Esophagus squamous epithelium (tissue), 5 donors: ENCODE data around the gene SLC38A9. TPM values are rescaled to one million over a fixed set of nuclear protein-coding genes. Genes with fewer than 3 reads are reported as not detected.
"Not testable (repeated sequence)": the region's sequence is repeated elsewhere in the genome, so short reads cannot be mapped to it uniquely, and the experiment has no call there.

ENCODE experiments used
- DNase-seq: peaks from one replicate; lab custom pipeline; 2025; lab: John Stamatoyannopoulos, UW
- H3K27ac ChIP-seq, 4 donors: fragments of 200-600 bp; sonication (generic); one replicate each; pipeline ENCODE4 v1.5.1; 2016 to 2019; ENCODE audit warnings: mild to moderate bottlenecking in 1 of 4
- H3K27me3 ChIP-seq, 4 donors: fragments of 200-600 bp; sonication (generic); 1 replicate in 3 of 4; 2 replicates in 1 of 4; pipeline versions ENCODE4 v1.5.1 to v1.6.0; 2017 to 2021; ENCODE audit warnings: antibody characterized with exemption in 1 of 4
- H3K36me3 ChIP-seq, 3 donors: fragments of 200-600 bp; sonication (generic); one replicate each; pipeline ENCODE4 v1.5.1; 2016 to 2019
- H3K4me1 ChIP-seq, 3 donors: fragments of 200-600 bp; sonication (generic); one replicate each; pipeline ENCODE4 v1.5.1; 2017 to 2019
- H3K4me3 ChIP-seq, 4 donors: fragments of 200-600 bp; sonication (generic); 1 replicate in 3 of 4; 2 replicates in 1 of 4; pipeline ENCODE4 v1.5.1; 2016 to 2019; ENCODE audit warnings: mild to moderate bottlenecking in 2 of 4, moderate library complexity in 1 of 4
- H3K9me3 ChIP-seq, 3 donors: fragments of 200-600 bp; sonication (generic); one replicate each; pipeline ENCODE4 v1.5.1; 2016 to 2019
- POLR2A ChIP-seq, 4 donors: fragments of 450-650 bp; IDR thresholded peaks; one replicate each; pipeline ENCODE4 v1.6.1; 2017; ENCODE audit warnings: antibody characterized with exemption in 4 of 4, mild to moderate bottlenecking in 4 of 4, moderate library complexity in 3 of 4
- WGBS, 2 donors: methylation state at CpG; one replicate each; pipeline ENCODE4 v1.1.5; 2018; 5-methylcytosine and 5-hydroxymethylcytosine counted together
- intact Hi-C: fragments of 100-400 bp; cut with DNase I; formaldehyde crosslinking; loops from one replicate; pipeline ENCODE4 v1.15.0; 2022
- total RNA-seq, 4 donors: library from RNA; depleted of rRNA; stranded (reverse); fragments of >200 nt; gene quantifications; one replicate each; pipeline ENCODE4 v1.1.0, GENCODE V29; 2016
- TF ChIP-seq, protein P1 (sequence below), 6 experiments: fragments of 450-650 bp in 4 of 6; fragments of 200-600 bp in 2 of 6; sonication (generic) in 2 of 6; IDR thresholded peaks; one replicate each; pipeline ENCODE4 v1.5.1; 2016 to 2019; ENCODE audit warnings: antibody characterized with exemption in 6 of 6, mild to moderate bottlenecking in 4 of 6, moderate library complexity in 4 of 6
- donor health status: DM: yes; HTN: yes; CAD: no.

Gene SLC38A9, protein sequence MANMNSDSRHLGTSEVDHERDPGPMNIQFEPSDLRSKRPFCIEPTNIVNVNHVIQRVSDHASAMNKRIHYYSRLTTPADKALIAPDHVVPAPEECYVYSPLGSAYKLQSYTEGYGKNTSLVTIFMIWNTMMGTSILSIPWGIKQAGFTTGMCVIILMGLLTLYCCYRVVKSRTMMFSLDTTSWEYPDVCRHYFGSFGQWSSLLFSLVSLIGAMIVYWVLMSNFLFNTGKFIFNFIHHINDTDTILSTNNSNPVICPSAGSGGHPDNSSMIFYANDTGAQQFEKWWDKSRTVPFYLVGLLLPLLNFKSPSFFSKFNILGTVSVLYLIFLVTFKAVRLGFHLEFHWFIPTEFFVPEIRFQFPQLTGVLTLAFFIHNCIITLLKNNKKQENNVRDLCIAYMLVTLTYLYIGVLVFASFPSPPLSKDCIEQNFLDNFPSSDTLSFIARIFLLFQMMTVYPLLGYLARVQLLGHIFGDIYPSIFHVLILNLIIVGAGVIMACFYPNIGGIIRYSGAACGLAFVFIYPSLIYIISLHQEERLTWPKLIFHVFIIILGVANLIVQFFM
- total RNA-seq: 10 to 100 TPM; 16.0 to 29.8 (median 23.3) TPM

DNA sequence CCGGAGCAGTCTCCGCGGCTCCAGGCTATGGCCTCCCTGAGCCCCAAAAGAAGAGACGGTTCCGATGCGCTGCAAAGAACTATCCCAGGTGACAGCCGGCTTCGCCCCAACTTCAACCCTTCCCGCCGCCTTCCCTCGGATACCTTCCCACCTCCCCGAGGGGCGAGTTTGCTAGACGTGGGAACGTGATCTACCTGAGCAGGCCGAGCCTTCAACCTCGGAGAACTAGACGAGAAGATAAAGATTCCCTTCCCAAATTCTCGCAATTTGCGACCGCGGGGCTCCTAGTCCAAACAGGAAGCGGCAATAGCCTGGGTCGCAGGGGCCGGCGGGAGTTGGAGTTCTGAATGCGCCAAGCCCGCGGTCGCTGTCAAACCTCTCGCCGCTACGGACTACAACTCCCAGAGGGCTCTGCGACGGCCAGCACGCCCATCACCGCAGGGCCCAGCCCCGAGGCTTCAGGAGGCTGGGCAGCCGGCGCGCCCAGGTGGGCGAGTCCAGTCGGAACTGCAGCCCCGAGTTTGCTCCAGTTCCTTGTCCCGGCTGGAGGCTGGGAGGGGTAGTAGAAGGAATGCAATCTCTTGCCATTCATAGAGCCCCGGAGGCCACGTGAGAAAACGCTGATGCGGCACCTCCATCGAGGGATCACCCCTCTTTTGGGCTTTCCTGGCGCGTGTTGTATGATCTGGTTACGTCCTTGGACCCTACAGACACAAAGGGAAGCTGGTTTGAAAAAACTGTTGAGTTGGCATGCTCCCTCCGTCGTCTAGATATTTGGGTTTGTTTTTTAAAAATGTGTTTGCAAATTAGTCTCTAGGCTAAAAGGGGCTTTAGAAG lies at the start of gene SLC38A9:
Gene SLC38A9, minus strand, starts transcription at position 302 of the 837 bp plus-strand sequence. CDS start 14,366 bp downstream, outside the sequence.
- TF ChIP-seq, protein P1, sequence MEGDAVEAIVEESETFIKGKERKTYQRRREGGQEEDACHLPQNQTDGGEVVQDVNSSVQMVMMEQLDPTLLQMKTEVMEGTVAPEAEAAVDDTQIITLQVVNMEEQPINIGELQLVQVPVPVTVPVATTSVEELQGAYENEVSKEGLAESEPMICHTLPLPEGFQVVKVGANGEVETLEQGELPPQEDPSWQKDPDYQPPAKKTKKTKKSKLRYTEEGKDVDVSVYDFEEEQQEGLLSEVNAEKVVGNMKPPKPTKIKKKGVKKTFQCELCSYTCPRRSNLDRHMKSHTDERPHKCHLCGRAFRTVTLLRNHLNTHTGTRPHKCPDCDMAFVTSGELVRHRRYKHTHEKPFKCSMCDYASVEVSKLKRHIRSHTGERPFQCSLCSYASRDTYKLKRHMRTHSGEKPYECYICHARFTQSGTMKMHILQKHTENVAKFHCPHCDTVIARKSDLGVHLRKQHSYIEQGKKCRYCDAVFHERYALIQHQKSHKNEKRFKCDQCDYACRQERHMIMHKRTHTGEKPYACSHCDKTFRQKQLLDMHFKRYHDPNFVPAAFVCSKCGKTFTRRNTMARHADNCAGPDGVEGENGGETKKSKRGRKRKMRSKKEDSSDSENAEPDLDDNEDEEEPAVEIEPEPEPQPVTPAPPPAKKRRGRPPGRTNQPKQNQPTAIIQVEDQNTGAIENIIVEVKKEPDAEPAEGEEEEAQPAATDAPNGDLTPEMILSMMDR (IDR thresholded peaks at IDR 0.05): no peak
- peak in 2 of 4 donors; percentile 7 to 50 for TF ChIP-seq POLR2A (IDR thresholded peaks at IDR 0.05)
- intact Hi-C loops: no loop called here
- peak; percentile 60 for DNase-seq
- Histone ChIP-seq H3K9me3 (no peaks in the 10 kb centered on the region), H3K4me3 (peak within 1 kb of the TSS; percentile 57 to 97 (median 86)), H3K27me3 (no peaks in the 10 kb centered on the region), H3K4me1 (peaks cover 9 to 31% (median 11%) of the 10 kb centered on the region in 3 donors), H3K36me3 (peaks cover 0 to 15% (median 0%) of the 10 kb centered on the region in 3 donors), H3K27ac (peak within 1 kb of the TSS; percentile 64 to 87 (median 78))
- WGBS, 2 donors: 1% methylated on average over 21 to 43 of the region's 55 CpGs

DNA sequence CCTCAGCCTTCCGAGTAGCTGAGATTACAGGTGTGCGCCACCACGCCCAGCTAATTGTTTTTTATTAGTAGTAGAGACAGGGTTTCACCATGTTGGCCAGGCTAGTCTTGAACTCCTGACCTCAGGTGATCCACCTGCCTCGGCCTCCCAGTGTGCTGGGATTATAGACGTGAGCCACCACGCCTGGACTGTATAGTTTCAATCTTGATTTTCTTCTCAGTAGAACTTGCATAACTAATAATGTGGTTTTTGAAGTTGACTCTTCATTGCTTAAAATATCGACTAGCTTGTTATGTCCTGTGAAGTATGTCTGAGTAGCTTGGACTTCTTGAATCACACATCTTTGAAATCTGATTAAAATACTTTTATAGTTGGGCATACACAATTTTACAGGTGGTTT lies 49.6 kb upstream of the SLC38A9 start:
- H3K4me3 ChIP-seq, intact Hi-C loops, DNase-seq, H3K36me3 ChIP-seq, H3K27ac ChIP-seq, H3K4me1 ChIP-seq, H3K27me3 ChIP-seq, H3K9me3 ChIP-seq: not testable (repeated sequence)
- 77 to 84% methylated on average over 7 of the region's 7 CpGs for WGBS, 2 donors

DNA sequence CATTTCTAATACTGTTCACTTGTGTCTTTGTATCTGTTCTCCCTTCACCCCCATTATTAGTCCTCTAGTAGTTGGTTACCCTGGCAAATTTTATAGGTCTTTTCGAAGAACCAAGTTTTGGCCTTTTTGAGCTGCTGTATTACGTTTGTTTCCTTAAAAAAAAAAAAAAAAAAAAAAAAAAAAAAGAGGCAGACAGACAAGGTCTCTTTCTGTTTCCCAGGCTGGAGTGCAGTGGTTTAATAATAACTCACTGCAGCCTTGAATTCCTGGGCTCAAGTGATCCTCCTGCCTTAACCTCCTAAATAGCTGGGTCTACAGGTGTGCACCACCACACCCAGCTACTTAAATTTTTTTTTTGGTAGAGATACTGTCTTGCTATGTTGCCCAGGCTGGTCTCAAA lies 46.6 kb upstream of the SLC38A9 start:
- TF ChIP-seq, protein P1 (IDR thresholded peaks at IDR 0.05): no peak
- TF ChIP-seq POLR2A (IDR thresholded peaks at IDR 0.05): no peak
- WGBS, 2 donors: 70 to 78% methylated on average over 1 to 2 of the region's 2 CpGs
- Histone ChIP-seq H3K4me1 (no peaks in the 10 kb centered on the region), H3K36me3 (no peaks in the 10 kb centered on the region), H3K27me3 (peaks cover 0 to 10% (median 0%) of the 10 kb centered on the region in 4 donors), H3K4me3 (no peak overlapping the region), H3K27ac (no peak overlapping the region), H3K9me3 (no peaks in the 10 kb centered on the region)
- intact Hi-C loops: no loop called here
- no peak for DNase-seq

DNA sequence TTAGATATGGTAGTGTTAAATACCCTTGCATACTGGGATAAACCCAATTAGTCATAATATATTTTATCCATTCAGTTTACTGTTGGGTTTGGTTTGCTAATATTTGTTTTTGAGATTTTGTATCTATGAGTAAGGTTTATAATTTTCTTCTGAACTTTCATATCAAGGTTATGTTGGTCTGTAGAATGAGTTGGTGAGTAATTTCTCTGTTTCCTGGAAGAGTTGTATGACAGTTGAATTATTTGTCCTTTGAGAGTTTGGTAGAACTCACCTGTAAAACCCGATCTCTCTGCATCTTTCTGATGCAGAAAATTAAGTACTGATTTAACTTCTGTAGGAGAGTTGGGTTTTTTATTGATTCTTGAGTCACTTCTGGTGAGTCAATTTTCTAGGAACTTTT lies 46.1 kb upstream of the SLC38A9 start:
- no peak for DNase-seq
- Histone ChIP-seq H3K4me3 (no peak overlapping the region), H3K4me1 (no peaks in the 10 kb centered on the region), H3K36me3 (no peaks in the 10 kb centered on the region), H3K27ac (no peak overlapping the region), H3K27me3 (peaks cover 0 to 10% (median 0%) of the 10 kb centered on the region in 4 donors), H3K9me3 (no peaks in the 10 kb centered on the region)
- 71 to 74% methylated on average over 1 of the region's 1 CpG for WGBS, 2 donors
- intact Hi-C loops: no loop called here
- TF ChIP-seq, protein P1 (IDR thresholded peaks at IDR 0.05): no peak
- no peak for TF ChIP-seq POLR2A (IDR thresholded peaks at IDR 0.05)

DNA sequence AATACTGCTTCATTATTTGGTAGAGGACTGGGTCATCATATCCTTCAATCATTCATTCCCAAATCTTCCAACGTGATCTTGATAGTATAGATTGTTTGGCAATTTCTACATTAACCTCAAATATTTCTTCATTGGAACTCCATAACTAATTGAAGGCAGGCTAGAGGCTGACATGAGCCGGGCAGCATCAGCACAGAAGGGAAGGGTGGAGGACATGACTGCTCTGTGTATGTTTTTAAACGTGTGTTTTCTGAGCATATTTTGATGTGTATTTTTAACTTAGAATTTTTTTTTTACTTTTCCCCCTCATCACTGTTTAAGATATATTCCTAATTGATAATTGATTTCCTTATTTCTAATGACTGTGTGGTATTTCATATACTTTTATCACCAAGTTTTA lies 38.4 kb upstream of the SLC38A9 start:
- no peak for DNase-seq
- intact Hi-C loops: no loop called here
- no peaks in the 10 kb centered on the region for H3K9me3 ChIP-seq
- no peak overlapping the region for H3K4me3 ChIP-seq
- no peaks in the 10 kb centered on the region for H3K4me1 ChIP-seq
- no peaks in the 10 kb centered on the region for H3K27me3 ChIP-seq
- WGBS, 2 donors: 72 to 85% methylated on average over 3 of the region's 3 CpGs
- H3K36me3 ChIP-seq: no peaks in the 10 kb centered on the region
- TF ChIP-seq, protein P1 (IDR thresholded peaks at IDR 0.05): no peak
- TF ChIP-seq POLR2A (IDR thresholded peaks at IDR 0.05): no peak
- H3K27ac ChIP-seq: no peak overlapping the region
